Neural progenitor cell (in vitro differentiated cells): ENCODE results near the gene LILRA1.

Source experiments
- CTCF ChIP-seq: fragments of 200-600 bp; sonication (generic); IDR thresholded peaks from 2 replicates; pipeline ENCODE4 v1.5.1; 2017; ENCODE audit warnings: antibody characterized with exemption, mild to moderate bottlenecking
- EZH2phosphoT487 ChIP-seq: fragments of 200-600 bp; sonication (generic); IDR thresholded peaks from 2 replicates; pipeline ENCODE4 v1.6.1; 2017; ENCODE audit warnings: antibody characterized with exemption

- TF ChIP-seq CTCF, result no peak
- no peak for TF ChIP-seq EZH2phosphoT487
These were observed 40.0 kb downstream of the LILRA1 start for GRCh38 chr19:54633401-54633800.
